Ovary (tissue), 9 donors: ENCODE measurements around the gene TRIM46. TPM values are rescaled to one million over a fixed set of nuclear protein-coding genes. Genes with fewer than 3 reads are reported as not detected.

Source experiments
- DNase-seq, 5 donors: peaks; one replicate each; pipeline ENCODE4 v3.0.0-alpha.2; 2019 to 2020
- H3K27ac ChIP-seq, 2 donors: fragments of 200-600 bp; one replicate each; pipeline versions ENCODE4 v1.5.1 to v1.8.0; 2019 to 2022
- H3K27me3 ChIP-seq: fragments of 200-600 bp; one replicate; pipeline ENCODE4 v1.8.0; 2022
- H3K36me3 ChIP-seq: fragments of 200-600 bp; sonication (generic); one replicate; pipeline ENCODE4 v1.5.1; 2019
- H3K4me1 ChIP-seq: one replicate; pipeline ENCODE4 v1.8.1; 2013; ENCODE audit warnings: mild to moderate bottlenecking, moderate library complexity; ENCODE audit not compliant: insufficient read depth
- H3K4me3 ChIP-seq: fragments of 200-600 bp; sonication (generic); one replicate; pipeline ENCODE4 v1.5.1; 2017
- H3K9me3 ChIP-seq, 2 donors: fragments of 200-600 bp in 1 of 2; sonication (generic) in 1 of 2; one replicate each; pipeline versions ENCODE4 v1.5.1 to v1.8.1; 2013 to 2019; ENCODE audit warnings: mild to moderate bottlenecking in 1 of 2, moderate library complexity in 1 of 2
- CTCF ChIP-seq, 3 donors: fragments of 450-650 bp in 2 of 3; fragments of 200-600 bp in 1 of 3; IDR thresholded peaks; one replicate each; pipeline versions ENCODE4 v1.5.1 to v1.8.0; 2016 to 2022; ENCODE audit warnings: antibody characterized with exemption in 3 of 3, mild to moderate bottlenecking in 1 of 3
- EP300 ChIP-seq: sonication (generic); formaldehyde crosslinking; IDR thresholded peaks from one replicate; pipeline ENCODE4 v1.6.1; 2017; ENCODE audit warnings: antibody characterized with exemption
- POLR2A ChIP-seq: fragments of 450-650 bp; IDR thresholded peaks from one replicate; pipeline ENCODE4 v1.6.1; 2017; ENCODE audit warnings: antibody characterized with exemption, mild to moderate bottlenecking, moderate library complexity
- WGBS, 3 donors: extraction: QIAGEN DNeasy Blood & Tissue Kit in 1 of 3; methylation state at CpG; one replicate each; pipeline versions ENCODE4 v1.1.5 to v1.1.7; 2013 to 2017; 5-methylcytosine and 5-hydroxymethylcytosine counted together
- intact Hi-C, 4 donors: fragments of 100-400 bp; cut with DNase I; formaldehyde crosslinking; loops; one replicate each; pipeline versions ENCODE4 v1.11.0 to v1.15.1; 2022 to 2023
- polyA plus RNA-seq, 2 donors: library from polyadenylated mRNA; stranded (reverse); fragments of 200-250 nt in 1 of 2; fragments of 350-450 nt in 1 of 2; fragmentation: Illumina TruSeq in 1 of 2; extraction: RNeasy Lipid Tissue Mini Kit (QIAGEN cat#74804) in 1 of 2; gene quantifications; one replicate each; pipeline ENCODE4 v1.2.3, GENCODE V29; 2013 to 2014
- total RNA-seq, 7 donors: library from RNA; depleted of rRNA in 2 of 7; stranded (reverse); fragments of >200 nt in 2 of 7; fragmentation: NEBNext Ultra II Directional in 3 of 7; extraction: Animal tissue kit (Norgen Biotek cat#: 25700) in 3 of 7; gene quantifications; one replicate each; pipeline versions ENCODE4 v1.1.0 to v1.2.4, GENCODE V29; 2016 to 2023
- donor health status: DM: no; HTN: no; CAD: no; lungs with moderate emphysema.
- donor health status: DM: no; HTN: no; CAD: no.
- donor health status: Bipolar disorder and iron deficiency.
- donor health status: DM: yes; HTN: yes; CAD: no.
- donor health status: DM: no; HTN: no; CAD: no.
- donor health status: DM: yes; HTN: yes; CAD: no.

Gene TRIM46
- total and polyA plus RNA-seq, 9 donors: 0.12 to 0.87 (median 0.29) TPM; not detected in 1

DNA sequence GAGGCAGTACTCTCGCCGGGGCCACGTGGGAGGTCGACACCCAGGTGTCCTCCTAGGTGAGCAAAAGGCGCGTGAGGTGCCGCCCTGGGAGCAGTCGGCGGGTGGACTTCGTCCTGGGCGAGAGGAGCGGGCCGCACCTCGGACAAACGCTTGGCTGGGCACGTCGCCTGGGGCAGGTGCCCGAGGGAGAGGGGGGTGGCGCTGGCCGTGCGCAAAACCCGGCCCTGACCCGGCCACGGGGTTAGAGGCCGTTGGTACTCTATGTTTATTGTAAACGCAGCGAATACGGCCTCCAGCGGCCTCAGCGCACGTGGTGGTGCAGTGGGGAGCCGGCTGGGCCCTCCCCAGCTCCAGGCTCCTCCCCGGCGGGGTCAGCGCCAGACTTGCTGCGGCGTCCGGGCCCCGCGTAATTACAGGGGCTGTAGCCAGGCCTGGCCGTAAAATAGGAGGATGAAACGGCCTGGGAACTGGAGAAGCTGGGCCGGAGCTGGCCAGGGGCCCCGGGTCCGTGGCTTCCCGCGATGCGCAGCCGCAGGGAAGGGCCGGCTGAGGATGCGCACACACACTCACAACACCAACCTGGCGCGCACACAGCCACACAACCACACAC, 47.6 kb upstream of the TRIM46 start:
- Histone ChIP-seq H3K36me3 (no peaks in the 10 kb centered on the region), H3K27ac (peak overlapping the region; percentile 21 to 33), H3K27me3 (no peaks in the 10 kb centered on the region), H3K9me3 (no peaks in the 10 kb centered on the region), H3K4me1 (peaks cover 15% of the 10 kb centered on the region), H3K4me3 (peak overlapping the region; percentile 63)
- intact Hi-C loops: loop anchor here in 2 of 4 donors (5.0 kb wide), 1 partner anchor 34 kb away; no protein-coding TSS in a partner anchor
- no peak for TF ChIP-seq CTCF (IDR thresholded peaks at IDR 0.05)
- TF ChIP-seq POLR2A: no peak
- no peak for TF ChIP-seq EP300
- WGBS, 3 donors: 6 to 15% (median 13%) methylated on average over 29 to 53 of the region's 53 CpGs
- DNase-seq: peak; percentile 68 to 88 (median 75)

DNA sequence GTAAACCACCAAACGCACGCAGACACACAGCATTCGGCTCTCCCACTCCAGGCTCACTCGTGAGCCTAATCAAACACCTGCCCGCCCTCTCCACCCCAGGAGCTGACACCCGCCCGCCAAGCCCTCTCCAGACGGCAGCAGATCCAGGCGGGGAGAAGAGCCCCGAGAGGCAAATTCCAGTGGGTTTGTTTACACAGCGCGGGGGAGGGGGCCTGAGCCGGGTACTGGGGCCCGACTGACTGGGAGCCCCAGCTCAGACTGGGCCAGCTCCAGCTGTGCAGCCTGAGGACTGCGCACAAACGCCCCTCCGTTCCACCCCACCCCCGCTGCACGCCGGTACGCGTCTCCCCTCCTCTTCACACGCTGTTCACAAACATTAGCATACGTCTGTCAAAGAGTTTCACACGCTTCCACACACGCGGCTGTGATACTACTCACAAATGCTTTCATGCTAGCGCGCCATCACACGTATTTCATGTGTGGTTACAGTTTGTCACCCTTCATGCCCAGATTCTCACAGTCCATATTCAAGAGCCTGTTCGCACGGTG, 47.0 kb upstream of the TRIM46 start:
- DNase-seq: peak in 2 of 5 donors; percentile 39 to 62
- no peaks in the 10 kb centered on the region for H3K27me3 ChIP-seq
- TF ChIP-seq POLR2A: no peak
- 1 to 5% (median 3%) methylated on average over 27 to 32 of the region's 32 CpGs for WGBS, 3 donors
- H3K4me1 ChIP-seq: peaks cover 15% of the 10 kb centered on the region
- peak overlapping the region; percentile 21 to 33 for H3K27ac ChIP-seq
- no peaks in the 10 kb centered on the region for H3K36me3 ChIP-seq
- H3K4me3 ChIP-seq: peak overlapping the region; percentile 63
- no peaks in the 10 kb centered on the region for H3K9me3 ChIP-seq
- intact Hi-C loops: loop anchor here in 2 of 4 donors (5.0 kb wide), 1 partner anchor 34 kb away; no protein-coding TSS in a partner anchor

DNA sequence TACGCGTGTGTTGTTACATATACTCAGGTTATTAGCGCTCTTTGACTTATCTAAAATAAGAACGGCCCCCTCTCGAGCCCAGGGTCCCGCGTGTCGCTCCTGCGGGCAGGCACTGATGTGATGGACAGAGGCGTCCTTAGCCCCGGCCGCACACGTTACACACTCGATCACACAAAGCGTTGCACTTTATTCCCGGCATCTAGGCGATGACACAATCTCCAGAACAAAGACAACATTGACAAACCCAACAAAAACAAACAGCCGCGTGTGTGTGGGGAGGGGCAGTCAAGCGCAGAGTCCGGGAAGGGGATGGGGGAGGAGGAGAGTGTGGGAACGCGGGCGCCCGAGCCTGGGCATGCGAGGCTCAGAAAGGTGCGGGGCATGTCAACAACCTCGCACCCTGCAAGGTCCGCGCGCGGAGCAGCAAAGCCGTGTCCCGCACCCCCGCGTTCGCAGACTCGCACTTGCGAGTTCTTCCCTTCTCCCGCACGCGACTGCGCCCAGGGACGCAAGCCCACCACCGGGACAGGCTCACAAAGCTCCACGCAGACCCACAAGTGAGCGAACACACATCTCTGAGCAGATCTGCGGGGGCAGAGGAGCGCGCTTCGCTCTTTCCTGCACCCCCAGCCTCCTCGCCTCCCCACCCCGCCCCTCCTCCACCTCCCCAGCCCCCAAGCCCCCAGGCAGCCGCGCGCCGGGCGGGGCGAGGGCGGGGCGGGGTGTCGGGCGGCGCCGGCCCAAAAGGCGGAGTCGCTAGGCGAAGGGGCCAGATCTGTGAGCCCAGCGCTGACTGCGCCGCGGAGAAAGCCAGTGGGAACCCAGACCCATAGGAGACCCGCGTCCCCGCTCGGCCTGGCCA, 46.3 kb upstream of the TRIM46 start, which contains the start of gene EFNA1:
Gene EFNA1 (plus strand): TSS at position 772 of the 862 bp plus-strand sequence. CDS start 102 bp downstream, outside the sequence.
- Histone ChIP-seq H3K36me3 (no peaks in the 10 kb centered on the region), H3K27ac (peak within 1 kb of the TSS in 1 of 2 donors; percentile 33), H3K27me3 (no peaks in the 10 kb centered on the region), H3K4me1 (peaks cover 15% of the 10 kb centered on the region), H3K9me3 (no peaks in the 10 kb centered on the region), H3K4me3 (peak within 1 kb of the TSS; percentile 63)
- intact Hi-C loops: loop anchor here in 2 of 4 donors (5.0 kb wide), 1 partner anchor 35 kb away; no protein-coding TSS in a partner anchor
- WGBS, 3 donors: 0% methylated on average over 51 to 76 of the region's 76 CpGs
- DNase-seq: peak; percentile 44 to 76 (median 59)
- TF ChIP-seq CTCF (IDR thresholded peaks at IDR 0.05) (no peak), POLR2A (no peak), EP300 (peak; percentile 54)

DNA sequence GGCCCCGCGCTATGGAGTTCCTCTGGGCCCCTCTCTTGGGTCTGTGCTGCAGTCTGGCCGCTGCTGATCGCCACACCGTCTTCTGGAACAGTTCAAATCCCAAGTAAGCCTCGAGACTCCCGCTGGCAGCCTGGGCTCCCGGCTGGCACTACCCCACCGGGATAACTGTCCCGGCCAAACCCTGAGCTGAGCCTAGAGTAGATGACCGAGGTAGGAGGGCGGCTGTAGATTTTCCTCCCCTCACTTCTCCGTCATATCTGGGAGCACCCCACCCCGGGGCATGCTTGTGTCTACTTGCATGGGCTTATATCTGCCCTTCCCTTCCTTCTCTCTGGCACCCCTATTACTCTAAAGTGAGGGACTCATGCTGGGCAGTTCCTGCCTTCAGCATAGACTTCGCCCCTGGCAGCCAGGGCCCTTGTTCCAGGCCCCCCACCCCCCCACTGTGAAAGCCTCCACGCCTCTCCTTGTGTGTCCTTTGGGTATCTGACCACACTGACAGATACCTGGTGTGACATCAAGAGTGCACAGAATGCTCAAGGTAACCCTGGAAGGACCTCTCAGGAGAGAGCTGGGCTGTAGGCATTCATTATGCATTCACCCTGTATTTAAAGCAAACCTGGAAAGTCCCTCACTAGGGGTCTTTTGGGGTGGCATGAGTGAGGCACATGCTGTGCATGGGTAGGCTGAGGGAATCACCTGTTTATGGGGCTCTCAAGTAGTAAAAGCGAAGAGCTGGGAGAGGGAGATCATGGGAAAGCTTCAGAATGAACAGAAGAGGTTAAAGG, 45.5 kb upstream of the TRIM46 start:
- intact Hi-C loops: loop anchor here in 2 of 4 donors (5.0 kb wide), 1 partner anchor 36 kb away; no protein-coding TSS in a partner anchor
- Histone ChIP-seq H3K27ac (no peak overlapping the region), H3K4me3 (peak overlapping the region; percentile 63), H3K9me3 (no peaks in the 10 kb centered on the region), H3K36me3 (no peaks in the 10 kb centered on the region), H3K4me1 (peaks cover 15% of the 10 kb centered on the region), H3K27me3 (no peaks in the 10 kb centered on the region)
- 6 to 9% (median 6%) methylated on average over 13 to 17 of the region's 17 CpGs for WGBS, 3 donors
- DNase-seq: no peak
- TF ChIP-seq EP300 (no peak), CTCF (IDR thresholded peaks at IDR 0.05) (no peak), POLR2A (no peak)
